Choroid plexus epithelial cell (primary cell): ENCODE data around the gene IFNB1.

Source experiments
- DNase-seq: peaks from one replicate; pipeline ENCODE4 v3.0.0-alpha.2; 2010; ENCODE audit warnings: low read depth
- H3K4me3 ChIP-seq: 2 replicates; pipeline ENCODE4 v1.5.1; 2011; ENCODE audit warnings: low read depth, mild to moderate bottlenecking, control low read depth, low read length, moderate library complexity
- CTCF ChIP-seq: conservative IDR thresholded peaks from 2 replicates; pipeline ENCODE4 v1.5.1; 2011; ENCODE audit warnings: low read depth, mild to moderate bottlenecking, control low read depth, inconsistent platforms, low read length, moderate library complexity

The IFNB1 gene

GRCh38 chr9:21075484-21075883 is 2.3 kb downstream of the IFNB1 start:
- DNase-seq, result no peak
- no peak overlapping the region for H3K4me3 ChIP-seq
- TF ChIP-seq CTCF, result no peak

- peak; percentile 12 for DNase-seq
- no peak overlapping the region for H3K4me3 ChIP-seq
- no peak for TF ChIP-seq CTCF
These were observed 6.8 kb downstream of the IFNB1 start for GRCh38 chr9:21070906-21071305.

- peak; percentile 49 for TF ChIP-seq CTCF
- peak overlapping the region; percentile 25 for H3K4me3 ChIP-seq
- DNase-seq, result peak; percentile 97
These were observed 7.6 kb downstream of the IFNB1 start for GRCh38 chr9:21070171-21070571.

GRCh38 chr9:21060919-21061561 is 16.7 kb downstream of the IFNB1 start:
- peak; percentile 4 for TF ChIP-seq CTCF
- DNase-seq, result peak; percentile 40
- no peak overlapping the region for H3K4me3 ChIP-seq

- DNase-seq, result no peak
- no peak for TF ChIP-seq CTCF
- no peak overlapping the region for H3K4me3 ChIP-seq
These were observed 20.8 kb downstream of the IFNB1 start for GRCh38 chr9:21056931-21057330.

GRCh38 chr9:21053851-21054250 is 23.9 kb downstream of the IFNB1 start:
- H3K4me3 ChIP-seq, result no peak overlapping the region
- no peak for DNase-seq
- TF ChIP-seq CTCF, result no peak

GRCh38 chr9:21047281-21047691 is 30.5 kb downstream of the IFNB1 start:
- no peak for TF ChIP-seq CTCF
- DNase-seq, result no peak
- no peak overlapping the region for H3K4me3 ChIP-seq
